Endothelial cell of umbilical vein (primary cell): Measurements from ENCODE around the gene H19. TPM values are rescaled to one million over a fixed set of nuclear protein-coding genes. Genes with fewer than 3 reads are reported as not detected.

Experiments
- BruUV-seq: library from RNA; stranded (reverse); fragments of 400-500 nt; replicated peaks from 2 replicates; lab custom pipeline; 2021; lab: Mats Ljungman, UMichigan
- CTCF ChIA-PET: fragments of 300-600, 350-600 bp; sonication (Branson Sonifier 250); formaldehyde crosslinking; loops from one replicate; lab custom pipeline; 2021; ENCODE audit warnings: antibody characterized with exemption, inconsistent platforms; lab: Charles Lee
- POLR2A ChIA-PET: fragments of 300-600, 350-600 bp; sonication (Branson Sonifier 250); formaldehyde crosslinking; loops from one replicate; lab custom pipeline; 2021; ENCODE audit warnings: antibody characterized with exemption, inconsistent platforms; lab: Charles Lee
- DNase-seq: peaks from one replicate; pipeline ENCODE4 v3.0.0-alpha.2; 2011; ENCODE audit warnings: low read depth, low spot score
- FAIRE-seq: peaks from 2 replicates; lab custom pipeline; 2011; peaks lifted over from hg19 to GRCh38; lab: Jason Lieb, UNC
- H2AFZ ChIP-seq: 2 replicates; pipeline ENCODE4 v1.6.0; 2012; ENCODE audit warnings: low read depth, low read length, control low read depth, inconsistent platforms
- H3K27ac ChIP-seq: 2 replicates; pipeline ENCODE4 v1.5.1; 2011; ENCODE audit warnings: low read depth, mild to moderate bottlenecking, control low read depth, low read length, moderate library complexity; ENCODE audit not compliant: insufficient read depth
- H3K27me3 ChIP-seq, 2 experiments: 2 replicates each; pipeline versions ENCODE4 v1.6.0 to v1.6.1; 2011; ENCODE audit warnings: low read length in 2 of 2, mixed read lengths in 1 of 2; ENCODE audit not compliant: control insufficient read depth in 2 of 2, insufficient read depth in 2 of 2
- H3K36me3 ChIP-seq, 2 experiments: 2 replicates in 1 of 2; 3 replicates in 1 of 2; pipeline ENCODE4 v1.5.1; 2011; ENCODE audit warnings: low read length in 2 of 2, mild to moderate bottlenecking in 1 of 2, moderate library complexity in 1 of 2; ENCODE audit not compliant: control insufficient read depth in 2 of 2, insufficient read depth in 2 of 2; ENCODE audit errors: extremely low read depth in 1 of 2
- H3K4me1 ChIP-seq: 3 replicates; pipeline ENCODE4 v1.5.1; 2011; ENCODE audit warnings: mild to moderate bottlenecking, low read length; ENCODE audit not compliant: control insufficient read depth, insufficient read depth; ENCODE audit errors: extremely low read depth
- H3K4me2 ChIP-seq: 2 replicates; pipeline ENCODE4 v1.6.1; 2011; ENCODE audit warnings: low read length, control low read depth, mixed read lengths; ENCODE audit not compliant: insufficient read depth
- H3K4me3 ChIP-seq, 3 experiments: fragments of 200-600 bp in 1 of 3; sonication (generic), shearing (Covaris generic) in 1 of 3; replicated peaks in 1 of 3; 2 replicates each; pipeline ENCODE4 v1.5.1; 2011 to 2016; ENCODE audit warnings: control low read depth in 3 of 3, low read length in 3 of 3, mild to moderate bottlenecking in 2 of 3, inconsistent platforms in 1 of 3, low read depth in 1 of 3, moderate library complexity in 1 of 3; ENCODE audit not compliant: insufficient read depth in 1 of 3
- H3K79me2 ChIP-seq: 2 replicates; pipeline ENCODE4 v1.6.0; 2012; ENCODE audit warnings: low read length, inconsistent platforms; ENCODE audit not compliant: control insufficient read depth, insufficient read depth
- H3K9ac ChIP-seq: replicated peaks from 2 replicates; pipeline ENCODE3; 2011; ENCODE audit warnings: low read length, control low read depth; ENCODE audit not compliant: insufficient read depth; ENCODE audit errors: extremely low read depth
- H3K9me1 ChIP-seq: replicated peaks from 3 replicates; pipeline ENCODE4 v1.6.0; 2011; ENCODE audit warnings: mild to moderate bottlenecking, low read length; ENCODE audit not compliant: control insufficient read depth, insufficient read depth; ENCODE audit errors: extremely low read depth
- H3K9me3 ChIP-seq: replicated peaks from 2 replicates; pipeline ENCODE4 v1.5.1; 2012; ENCODE audit warnings: low read length, inconsistent platforms; ENCODE audit not compliant: control insufficient read depth, insufficient read depth
- H4K20me1 ChIP-seq: replicated peaks from 2 replicates; pipeline ENCODE3; 2011; ENCODE audit warnings: mild to moderate bottlenecking, low read length; ENCODE audit not compliant: control insufficient read depth, insufficient read depth; ENCODE audit errors: extremely low read depth
- EZH2 ChIP-seq: IDR thresholded peaks from 2 replicates; pipeline ENCODE4 v1.6.1; 2012; ENCODE audit warnings: borderline replicate concordance, low read depth, mild to moderate bottlenecking, moderate library complexity, low read length, inconsistent platforms; ENCODE audit not compliant: severe bottlenecking
- GATA2 ChIP-seq: IDR thresholded peaks from 2 replicates; pipeline ENCODE4 v1.7.0; 2011; ENCODE audit warnings: low read depth, mild to moderate bottlenecking, moderate library complexity, mixed read lengths, low read length; ENCODE audit not compliant: insufficient read length, insufficient read depth
- JUN ChIP-seq: IDR thresholded peaks from 2 replicates; pipeline ENCODE4 v1.6.1; 2011; ENCODE audit warnings: borderline replicate concordance, low read depth; ENCODE audit not compliant: insufficient read length, insufficient read depth
- MYC ChIP-seq: IDR thresholded peaks from one replicate; pipeline ENCODE4 v1.6.1; 2011; ENCODE audit warnings: mild to moderate bottlenecking, low read depth, low read length
- POLR2A ChIP-seq: IDR thresholded peaks from 2 replicates; pipeline ENCODE4 v1.6.1; 2012; ENCODE audit warnings: low read depth, mild to moderate bottlenecking, control low read depth, low read length
- POLR2AphosphoS5 ChIP-seq: IDR thresholded peaks from 2 replicates; pipeline ENCODE4 v1.6.1; 2012; ENCODE audit warnings: low read depth, mild to moderate bottlenecking, control low read depth, low read length, moderate library complexity; ENCODE audit not compliant: insufficient read depth
- dilution Hi-C: fragments of 300-500 bp; cut with MboI; formaldehyde crosslinking; loops from one replicate; pipeline ENCODE4 v1.15.0; 2019; ENCODE audit warnings: low sequenced_read_pairs; ENCODE audit not compliant: extremely low pct_ligation_motif_present
- intact Hi-C: fragments of 100-400 bp; cut with micrococcal nuclease; formaldehyde crosslinking; loops from one replicate; pipeline ENCODE4 v1.10.0; 2022
- polyA plus RNA-seq, 4 experiments: library from polyadenylated mRNA; depleted of rRNA in 3 of 4; stranded (reverse) in 3 of 4; unstranded in 1 of 4; fragments of >200 nt; gene quantifications; 2 replicates each; pipeline versions ENCODE4 v1.2.1 to v1.2.3, GENCODE V29; 2011 to 2012; ENCODE audit warnings: missing spikeins in 1 of 4
- total RNA-seq: library from RNA; stranded (reverse); gene quantifications from 2 replicates; pipeline ENCODE4 v1.2.3, GENCODE V29; 2021
- TF ChIP-seq, protein P1 (sequence below): IDR thresholded peaks from 2 replicates; pipeline ENCODE4 v1.6.1; 2011; ENCODE audit not compliant: insufficient read depth, insufficient read length
- TF ChIP-seq, protein P2 (sequence below), 2 donors: IDR thresholded peaks; 1 replicate in 1 of 2; 2 replicates in 1 of 2; pipeline ENCODE4 v1.5.1; 2011; ENCODE audit warnings: low read length in 2 of 2, mild to moderate bottlenecking in 2 of 2, moderate library complexity in 2 of 2, control low read depth in 1 of 2, inconsistent platforms in 1 of 2, low read depth in 1 of 2; ENCODE audit not compliant: insufficient read depth in 1 of 2; ENCODE audit errors: extremely low read depth in 1 of 2

The H19 gene
- total and polyA plus RNA-seq, 2 donors (not counting 3 experiments of a cell fraction or from before 2014, with no cell fraction given), result 0.21 to 3.2 TPM

DNA sequence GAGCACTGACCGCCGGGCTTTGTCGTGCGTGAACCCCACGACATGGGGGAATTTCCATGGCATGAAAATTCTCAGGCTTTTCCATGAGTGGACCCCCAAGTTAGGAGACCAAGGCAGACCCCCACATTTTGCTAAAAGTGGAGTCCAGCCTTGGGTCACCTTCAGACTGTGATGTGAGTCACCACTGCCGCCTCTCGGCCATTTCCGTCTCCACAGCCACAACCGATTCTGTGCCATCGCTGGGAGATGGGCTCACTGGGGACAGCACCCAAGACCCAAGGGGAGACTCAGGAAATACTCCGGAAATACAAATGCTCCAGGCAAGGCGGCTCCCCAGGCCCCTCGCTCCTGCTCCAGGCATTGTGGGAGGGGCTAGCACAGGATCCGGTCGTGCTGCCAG is 1.2 kb upstream of the H19 start:
- Histone ChIP-seq H3K9ac (no peak overlapping the region), H3K4me3 (no peak overlapping the region), H4K20me1 (no peaks in the 10 kb centered on the region), H3K27me3 (no peaks in the 10 kb centered on the region), H3K9me1 (no peaks in the 10 kb centered on the region), H3K4me2 (no peak overlapping the region), H3K4me1 (no peaks in the 10 kb centered on the region), H3K27ac (no peak overlapping the region), H2AFZ (no peak overlapping the region), H3K79me2 (no peaks in the 10 kb centered on the region), H3K9me3 (no peaks in the 10 kb centered on the region), H3K36me3 (no peaks in the 10 kb centered on the region)
- intact Hi-C loops (no loop called here), dilution Hi-C loops (no loop called here)
- peak; percentile 67 for FAIRE-seq
- ChIA-PET POLR2A (no interaction called here), CTCF (interaction anchor here (1.2 to 4.8 kb wide), 4 partner anchors 116 to 345 kb away, joined by 12 to 126 read pairs (median 62); no protein-coding TSS in a partner anchor)
- TF ChIP-seq POLR2AphosphoS5 (no peak), JUN (no peak), GATA2 (no peak), EZH2 (no peak), MYC (no peak), POLR2A (no peak)
- TF ChIP-seq, protein P1, sequence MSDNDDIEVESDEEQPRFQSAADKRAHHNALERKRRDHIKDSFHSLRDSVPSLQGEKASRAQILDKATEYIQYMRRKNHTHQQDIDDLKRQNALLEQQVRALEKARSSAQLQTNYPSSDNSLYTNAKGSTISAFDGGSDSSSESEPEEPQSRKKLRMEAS, result no peak
- TF ChIP-seq, protein P2, sequence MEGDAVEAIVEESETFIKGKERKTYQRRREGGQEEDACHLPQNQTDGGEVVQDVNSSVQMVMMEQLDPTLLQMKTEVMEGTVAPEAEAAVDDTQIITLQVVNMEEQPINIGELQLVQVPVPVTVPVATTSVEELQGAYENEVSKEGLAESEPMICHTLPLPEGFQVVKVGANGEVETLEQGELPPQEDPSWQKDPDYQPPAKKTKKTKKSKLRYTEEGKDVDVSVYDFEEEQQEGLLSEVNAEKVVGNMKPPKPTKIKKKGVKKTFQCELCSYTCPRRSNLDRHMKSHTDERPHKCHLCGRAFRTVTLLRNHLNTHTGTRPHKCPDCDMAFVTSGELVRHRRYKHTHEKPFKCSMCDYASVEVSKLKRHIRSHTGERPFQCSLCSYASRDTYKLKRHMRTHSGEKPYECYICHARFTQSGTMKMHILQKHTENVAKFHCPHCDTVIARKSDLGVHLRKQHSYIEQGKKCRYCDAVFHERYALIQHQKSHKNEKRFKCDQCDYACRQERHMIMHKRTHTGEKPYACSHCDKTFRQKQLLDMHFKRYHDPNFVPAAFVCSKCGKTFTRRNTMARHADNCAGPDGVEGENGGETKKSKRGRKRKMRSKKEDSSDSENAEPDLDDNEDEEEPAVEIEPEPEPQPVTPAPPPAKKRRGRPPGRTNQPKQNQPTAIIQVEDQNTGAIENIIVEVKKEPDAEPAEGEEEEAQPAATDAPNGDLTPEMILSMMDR (IDR thresholded peaks at IDR 0.05; ENCODE audit: extremely low read depth in 1 of 2, insufficient read depth in 1 of 2, low read depth in 1 of 2, low read length in 2 of 2), result no peak
- no peak for DNase-seq
- BruUV-seq, result no TSS peak
